SIG-M5 treated with dmso at 0.1 percent for 504 hours (cell line): ENCODE results near the gene YBEY.
"Not testable (repeated sequence)": the region's sequence is repeated elsewhere in the genome, so short reads cannot be mapped to it uniquely, and the experiment has no call there.

Experiments used
- DNase-seq: peaks from one replicate; lab custom pipeline; 2025; ENCODE audit not compliant: unreplicated experiment; lab: John Stamatoyannopoulos, UW

The YBEY gene

GRCh38 chr21:46299167-46299566 lies 13.0 kb downstream of the YBEY start:
- DNase-seq, result no peak

DNA sequence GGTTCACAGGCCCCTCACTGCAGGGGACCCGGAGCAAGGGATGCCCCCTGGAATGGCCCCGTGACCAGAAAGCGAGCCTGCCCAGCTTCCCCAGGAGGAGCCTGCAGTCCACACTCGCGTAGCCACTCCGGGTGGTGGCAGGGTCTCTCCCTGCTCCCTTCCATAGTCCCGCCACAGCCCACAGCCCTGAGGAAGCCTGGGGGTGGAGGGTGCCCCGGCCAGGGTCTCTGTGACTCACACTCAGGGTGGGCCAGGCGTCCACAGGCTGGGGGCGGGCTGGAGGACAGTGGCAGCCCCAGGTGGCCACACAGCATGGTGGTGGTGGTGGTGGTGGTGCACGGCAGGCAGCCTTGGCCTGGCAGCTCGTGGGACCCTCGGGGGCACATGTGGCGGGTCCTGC lies 15.6 kb downstream of the YBEY start:
- DNase-seq, result no peak

- no peak for DNase-seq
These were observed 18.3 kb downstream of the YBEY start for GRCh38 chr21:46304437-46304836.

GRCh38 chr21:46304955-46305354 lies 18.8 kb downstream of the YBEY start:
- no peak for DNase-seq

- no peak for DNase-seq
These were observed 21.5 kb downstream of the YBEY start for GRCh38 chr21:46307625-46308024.

- no peak for DNase-seq
These were observed 22.3 kb downstream of the YBEY start for GRCh38 chr21:46308431-46308830.

GRCh38 chr21:46310260-46310659 lies 24.1 kb downstream of the YBEY start:
- not testable (repeated sequence) for DNase-seq

- no peak for DNase-seq
These were observed 25.4 kb downstream of the YBEY start for GRCh38 chr21:46311568-46311967.

DNA sequence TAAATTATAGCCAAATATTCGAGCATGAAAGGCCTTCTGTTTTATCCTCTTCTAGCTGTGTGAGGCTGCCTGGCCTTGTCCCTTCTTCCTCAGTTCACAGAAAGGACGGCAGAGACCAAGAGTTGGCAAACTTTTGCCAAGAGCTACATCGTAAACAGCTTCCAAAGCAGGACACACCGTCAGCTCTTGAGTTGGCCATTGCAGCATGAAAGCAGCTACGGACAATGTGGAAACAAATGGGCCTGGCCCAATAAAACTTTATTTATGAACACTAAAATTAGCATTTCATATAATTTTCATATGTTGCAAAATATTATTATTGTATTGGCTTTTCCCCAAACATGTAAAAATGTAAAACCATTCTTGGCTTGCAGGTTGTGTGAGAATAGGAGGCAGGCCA lies 26.8 kb downstream of the YBEY start:
- DNase-seq, result no peak

- DNase-seq, result no peak
These were observed 28.4 kb downstream of the YBEY start for GRCh38 chr21:46314441-46315020.

DNA sequence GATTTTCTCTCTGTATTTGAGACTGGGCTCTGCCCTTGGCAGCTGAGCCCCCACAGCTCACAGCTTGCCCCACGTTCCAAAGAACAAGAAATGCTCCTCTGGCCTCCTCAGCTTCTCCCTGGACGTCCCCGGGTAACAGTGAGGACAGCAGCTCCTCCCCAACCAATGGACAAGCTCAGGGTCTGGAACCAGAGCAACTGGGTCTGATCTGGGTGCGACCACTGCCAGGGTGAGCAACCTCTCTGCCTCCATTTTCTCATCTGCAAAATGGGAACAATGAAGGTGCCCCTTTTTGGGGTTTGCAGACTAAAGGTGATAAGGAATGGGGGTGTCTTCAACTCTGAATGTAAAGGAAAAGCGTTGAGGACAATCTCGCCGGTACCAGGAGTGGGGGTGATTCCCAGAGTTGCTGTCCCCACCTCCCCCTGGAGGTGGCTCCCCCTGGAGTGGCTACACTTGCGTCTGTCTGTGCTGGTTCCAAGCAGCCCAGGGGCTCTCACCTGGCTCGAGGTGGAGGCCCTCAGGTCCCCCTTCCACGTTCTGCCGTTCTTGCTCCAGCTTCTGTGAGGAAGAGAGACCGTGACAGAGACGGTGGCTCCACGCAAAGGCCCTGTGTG lies 30.7 kb downstream of the YBEY start:
- DNase-seq, result no peak

DNA sequence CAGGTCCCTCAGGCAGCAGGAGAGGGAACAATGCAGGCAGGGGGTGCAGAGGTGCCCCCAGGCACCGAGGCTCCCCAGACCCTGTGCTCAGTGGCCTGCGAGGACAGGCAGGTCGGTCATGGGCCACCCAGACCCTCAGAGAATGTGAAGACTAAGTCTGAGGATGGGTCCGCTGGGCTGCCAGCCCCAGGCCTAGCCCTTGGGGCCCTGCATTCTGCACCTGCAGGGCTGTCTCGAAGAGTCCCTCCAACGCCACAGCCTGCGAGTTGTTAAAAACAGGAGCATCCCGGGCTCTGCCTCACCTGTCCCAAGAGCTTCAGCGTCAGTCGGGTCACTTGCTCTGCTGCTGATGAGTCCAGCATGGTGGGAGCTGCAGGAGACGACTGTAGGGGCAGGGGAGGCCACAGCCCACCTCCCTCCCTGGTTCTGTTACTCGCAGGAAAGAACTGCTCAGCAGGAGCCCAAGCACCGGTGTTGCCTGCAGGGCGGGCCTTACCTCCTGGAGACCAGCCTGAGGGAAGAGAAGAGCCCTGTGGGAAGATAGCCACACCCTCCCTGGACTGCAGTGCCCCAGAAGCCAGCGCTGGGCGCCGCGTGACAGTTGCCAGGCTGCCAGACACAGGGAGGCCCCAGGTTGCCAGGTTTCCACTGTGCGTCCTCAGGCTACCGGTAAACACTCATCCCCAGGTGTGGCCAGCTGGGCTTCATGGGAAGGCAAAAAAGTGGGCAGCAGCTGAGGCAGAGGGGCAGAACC lies 31.7 kb downstream of the YBEY start:
- no peak for DNase-seq

- DNase-seq, result no peak
These were observed 32.3 kb downstream of the YBEY start for GRCh38 chr21:46318464-46318845.

DNA sequence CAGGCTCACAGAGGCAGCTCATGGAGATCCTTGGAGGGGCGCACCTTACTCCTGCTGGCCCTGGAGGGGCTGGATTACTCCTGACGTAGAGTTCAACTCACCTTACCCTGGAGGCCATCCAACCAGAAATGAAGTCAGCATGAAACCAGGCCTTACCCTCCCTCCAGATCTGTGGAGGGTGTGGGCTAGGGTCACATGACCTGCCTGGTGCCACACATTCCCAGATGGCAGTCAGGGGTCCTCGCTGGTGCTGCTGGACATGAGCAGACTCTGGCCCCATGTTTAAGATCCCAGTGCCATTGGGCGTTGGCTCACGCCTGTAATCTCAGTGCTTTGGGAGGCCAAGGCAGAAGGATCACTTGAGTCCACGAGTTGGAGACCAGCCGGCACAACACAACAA lies 33.0 kb downstream of the YBEY start:
- DNase-seq, result no peak

DNA sequence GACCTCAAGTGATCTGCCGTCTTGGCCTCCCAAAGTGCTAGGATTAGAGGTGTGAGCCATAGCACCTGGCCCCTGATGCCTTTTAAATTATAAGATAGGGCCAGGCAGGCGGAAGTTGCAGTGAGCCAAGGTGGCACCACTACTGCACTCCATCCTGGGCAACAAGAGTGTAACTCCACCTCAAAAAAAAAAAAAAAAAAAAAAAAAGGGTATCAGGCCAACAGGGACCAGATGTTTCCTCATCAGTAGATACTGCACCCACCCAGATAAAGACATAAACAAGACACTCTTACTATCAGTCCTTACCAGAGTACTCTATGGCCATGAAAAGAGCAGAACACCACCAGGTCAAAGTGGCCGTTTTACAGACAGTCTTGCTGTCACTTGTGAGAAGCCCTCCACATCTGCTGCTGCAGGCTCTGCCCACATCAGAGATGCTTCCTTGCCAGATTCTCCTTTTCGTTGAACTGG lies 34.2 kb downstream of the YBEY start:
- no peak for DNase-seq

DNA sequence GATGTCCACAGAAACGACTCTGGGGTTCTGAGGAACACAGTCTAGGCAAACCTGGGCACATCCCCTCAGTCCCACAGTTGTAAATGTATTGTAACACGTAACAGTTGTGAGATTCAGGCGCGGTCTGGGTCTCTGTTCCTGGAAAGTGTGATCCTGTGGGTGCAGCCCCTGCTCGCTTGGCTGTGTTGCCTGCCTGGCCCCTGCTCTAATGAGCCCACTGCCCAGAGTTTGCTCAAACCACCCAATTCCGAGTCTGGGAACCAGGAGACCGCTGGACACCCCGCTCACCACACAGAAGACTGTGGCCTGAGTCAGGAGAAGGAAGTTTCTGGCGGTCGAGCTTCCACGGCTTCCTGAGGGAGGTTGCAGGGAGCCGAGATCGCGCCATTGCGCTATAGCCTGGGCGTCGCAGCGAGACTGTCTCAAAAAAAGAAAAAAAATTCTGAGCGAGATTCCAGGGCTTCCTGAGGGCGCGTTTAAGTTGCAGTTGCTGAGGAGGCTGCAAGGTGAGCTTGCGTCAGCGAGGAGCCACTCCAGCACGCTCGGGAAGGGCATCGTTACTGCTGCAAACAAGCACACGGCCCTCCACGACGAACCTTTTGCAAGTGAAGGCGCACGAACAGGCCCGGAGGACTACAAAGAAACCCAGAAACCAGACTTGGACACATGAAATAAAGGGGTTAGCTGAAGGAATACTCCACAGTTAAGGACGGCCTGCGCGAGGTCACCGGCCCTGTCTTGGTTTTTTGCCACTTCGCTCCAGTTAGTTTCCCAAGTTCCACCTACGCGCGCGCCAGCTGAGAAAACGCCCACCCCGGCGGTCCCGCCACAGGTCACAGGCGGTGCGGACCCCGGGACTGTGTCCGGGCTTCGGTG lies 36.4 kb downstream of the YBEY start:
- no peak for DNase-seq

DNA sequence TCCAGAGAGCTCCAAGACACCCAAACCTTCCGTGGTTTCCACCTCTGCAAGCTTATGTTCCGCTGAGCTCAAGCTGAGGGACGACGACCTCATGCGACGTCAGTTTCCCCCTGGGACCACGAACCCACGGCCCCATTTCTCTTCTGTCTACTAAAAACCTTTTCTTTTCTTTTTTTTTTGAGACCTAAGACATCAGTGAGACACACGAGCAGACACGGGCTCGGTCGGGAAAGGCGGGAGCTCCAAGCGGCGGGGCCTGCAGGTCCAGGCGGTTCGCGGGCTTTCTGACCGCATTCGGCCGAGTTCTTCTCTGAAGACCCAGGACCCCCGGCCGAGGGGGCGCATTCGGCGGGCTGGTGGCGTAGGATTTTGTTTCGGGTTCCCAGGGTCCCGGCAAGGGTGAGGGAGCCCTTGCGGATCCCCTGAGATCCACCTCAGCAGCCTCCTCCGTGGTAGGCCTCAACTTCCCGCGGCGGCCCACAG lies 37.1 kb downstream of the YBEY start:
- no peak for DNase-seq

DNA sequence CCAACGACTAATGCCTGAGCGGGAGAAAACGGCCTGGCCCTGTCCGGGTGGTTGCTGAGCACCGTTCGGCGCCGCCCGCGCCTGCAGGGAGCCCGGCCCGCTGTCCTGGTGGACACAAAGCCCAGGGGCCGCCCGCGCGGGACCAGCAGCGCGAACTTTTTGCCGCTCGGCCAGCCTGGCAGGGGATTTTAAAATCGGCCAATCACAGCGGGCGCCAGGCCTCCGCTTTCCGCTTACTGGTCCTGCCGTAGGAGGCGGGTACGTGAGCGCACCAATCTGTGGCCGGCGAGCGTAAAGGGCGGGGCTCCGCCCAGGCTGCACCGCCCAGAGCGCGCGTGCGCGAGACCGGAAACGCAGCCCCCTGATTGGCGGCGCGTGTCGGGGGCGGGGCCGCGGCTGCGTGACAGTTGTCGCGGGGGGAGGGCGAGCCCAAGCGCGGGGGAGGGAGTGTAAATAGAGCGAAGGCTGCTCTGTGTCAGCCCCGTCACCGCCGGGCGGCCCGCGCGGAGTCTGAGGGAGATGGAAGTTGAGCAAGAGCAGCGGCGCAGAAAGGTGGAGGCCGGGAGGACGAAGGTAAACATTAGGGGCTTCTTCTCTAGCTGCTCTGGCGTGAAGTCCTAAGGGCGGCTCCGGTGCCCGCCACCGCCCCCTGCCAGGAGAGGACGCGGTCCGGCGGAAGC lies 37.7 kb downstream of the YBEY start, which contains the start of the genes C21orf58 and PCNT:
C21orf58 (minus strand) TSS at position 161 of the 680 bp plus-strand sequence. CDS start 1,132 bp downstream, outside the sequence.
PCNT (plus strand) TSS at position 447 of the 680 bp plus-strand sequence; CDS start at position 520, 73 bp downstream.
- DNase-seq, result peak; percentile 98

DNA sequence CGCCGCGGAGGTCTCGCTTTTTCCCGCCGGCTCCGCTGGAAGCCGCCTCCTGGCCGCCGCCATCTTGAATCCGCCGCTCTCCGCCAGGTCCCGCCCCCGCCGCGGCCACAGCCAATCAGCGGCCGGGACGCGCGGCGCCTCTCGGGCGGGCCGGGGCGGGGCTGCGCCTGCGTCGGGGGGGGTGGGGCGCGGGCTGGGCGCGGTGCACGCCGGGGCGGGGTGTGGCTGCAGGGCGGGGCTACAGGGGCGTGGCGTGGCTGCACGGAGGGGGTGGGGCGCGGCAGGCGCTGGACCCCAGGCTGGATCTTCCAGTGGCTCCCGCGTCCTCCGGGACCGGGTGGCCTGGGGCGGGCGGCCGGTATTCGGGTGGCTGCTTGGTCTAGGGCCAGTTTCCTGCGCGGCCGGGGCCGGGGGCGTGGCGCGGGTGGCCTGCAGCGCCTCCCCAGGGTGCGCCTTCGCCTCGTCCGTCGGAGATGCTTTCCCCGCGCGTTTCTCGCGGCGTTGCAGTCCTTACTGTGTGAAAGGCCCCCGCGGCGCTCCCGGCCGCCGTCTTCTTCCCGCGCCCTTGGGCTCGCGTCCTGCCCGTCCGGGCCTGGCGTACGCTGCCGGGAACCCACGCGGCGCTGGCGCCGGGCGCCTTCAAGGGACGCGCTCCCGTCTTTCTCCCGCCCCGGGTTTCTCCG lies 38.4 kb downstream of the YBEY start:
- DNase-seq, result peak; percentile 73
